Upper lobe of left lung (tissue), 6 donors: ENCODE results near the gene DDA1. TPM values are rescaled to one million over a fixed set of nuclear protein-coding genes. Genes with fewer than 3 reads are reported as not detected.

Experiments used
- ATAC-seq, 2 donors: fragments of 200-7000 bp; cut with Tn5 transposase; one replicate each; pipeline ENCODE4 v1.9.1; 2022; ENCODE audit warnings: mild to moderate bottlenecking in 2 of 2, moderate library complexity in 2 of 2; ENCODE audit not compliant: low FRiP score in 2 of 2
- DNase-seq, 2 donors: peaks; one replicate each; pipeline ENCODE4 v3.0.0-alpha.2; 2019 to 2020
- H3K27ac ChIP-seq, 4 donors: fragments of 200-600 bp; sonication (generic); one replicate each; pipeline ENCODE4 v1.5.1; 2016 to 2019
- H3K27me3 ChIP-seq, 4 donors: fragments of 200-600 bp; sonication (generic); one replicate each; pipeline ENCODE4 v1.5.1; 2017 to 2019
- H3K36me3 ChIP-seq, 4 donors: fragments of 200-600 bp; sonication (generic); one replicate each; pipeline ENCODE4 v1.5.1; 2016 to 2019
- H3K4me1 ChIP-seq, 4 donors: fragments of 200-600 bp; sonication (generic); one replicate each; pipeline ENCODE4 v1.5.1; 2018 to 2019
- H3K4me3 ChIP-seq, 4 donors: fragments of 200-600 bp; sonication (generic); one replicate each; pipeline ENCODE4 v1.5.1; 2017 to 2019; ENCODE audit warnings: mild to moderate bottlenecking in 2 of 4, moderate library complexity in 1 of 4
- H3K9me3 ChIP-seq, 4 donors: fragments of 200-600 bp; sonication (generic); one replicate each; pipeline ENCODE4 v1.5.1; 2018 to 2019
- EP300 ChIP-seq, 4 donors: sonication (generic); formaldehyde crosslinking; IDR thresholded peaks; one replicate each; pipeline ENCODE4 v1.5.1; 2017; ENCODE audit warnings: antibody characterized with exemption in 4 of 4, control low read depth in 2 of 4
- POLR2A ChIP-seq, 4 donors: fragments of 450-650 bp; IDR thresholded peaks; one replicate each; pipeline ENCODE4 v1.5.1; 2016 to 2017; ENCODE audit warnings: antibody characterized with exemption in 4 of 4, mild to moderate bottlenecking in 2 of 4
- POLR2AphosphoS5 ChIP-seq, 2 donors: sonication (generic); formaldehyde crosslinking; IDR thresholded peaks; one replicate each; pipeline ENCODE4 v1.5.1; 2017; ENCODE audit warnings: antibody characterized with exemption in 2 of 2
- WGBS, 2 donors: methylation state at CpG; one replicate each; pipeline ENCODE4 v1.1.5; 2017 to 2018; 5-methylcytosine and 5-hydroxymethylcytosine counted together
- total RNA-seq, 6 donors: library from RNA; depleted of rRNA in 4 of 6; stranded (reverse); fragments of >200 nt in 4 of 6; gene quantifications; one replicate each; pipeline versions ENCODE4 v1.1.0 to v1.2.1, GENCODE V29; 2016 to 2021
- TF ChIP-seq, protein P1 (sequence below), 6 experiments: fragments of 450-650 bp in 4 of 6; fragments of 200-600 bp in 2 of 6; sonication (generic) in 2 of 6; IDR thresholded peaks; one replicate each; pipeline ENCODE4 v1.5.1; 2016 to 2019; ENCODE audit warnings: antibody characterized with exemption in 6 of 6
- donor health status: DM: no; HTN: no; CAD: no; lungs with moderate emphysema.
- donor health status: DM: no; HTN: yes; CAD: no; lungs with severe emphysema.

Gene DDA1
- total RNA-seq, 6 donors from 2014 or later: 11.5 to 42.8 (median 28.4) TPM

DNA sequence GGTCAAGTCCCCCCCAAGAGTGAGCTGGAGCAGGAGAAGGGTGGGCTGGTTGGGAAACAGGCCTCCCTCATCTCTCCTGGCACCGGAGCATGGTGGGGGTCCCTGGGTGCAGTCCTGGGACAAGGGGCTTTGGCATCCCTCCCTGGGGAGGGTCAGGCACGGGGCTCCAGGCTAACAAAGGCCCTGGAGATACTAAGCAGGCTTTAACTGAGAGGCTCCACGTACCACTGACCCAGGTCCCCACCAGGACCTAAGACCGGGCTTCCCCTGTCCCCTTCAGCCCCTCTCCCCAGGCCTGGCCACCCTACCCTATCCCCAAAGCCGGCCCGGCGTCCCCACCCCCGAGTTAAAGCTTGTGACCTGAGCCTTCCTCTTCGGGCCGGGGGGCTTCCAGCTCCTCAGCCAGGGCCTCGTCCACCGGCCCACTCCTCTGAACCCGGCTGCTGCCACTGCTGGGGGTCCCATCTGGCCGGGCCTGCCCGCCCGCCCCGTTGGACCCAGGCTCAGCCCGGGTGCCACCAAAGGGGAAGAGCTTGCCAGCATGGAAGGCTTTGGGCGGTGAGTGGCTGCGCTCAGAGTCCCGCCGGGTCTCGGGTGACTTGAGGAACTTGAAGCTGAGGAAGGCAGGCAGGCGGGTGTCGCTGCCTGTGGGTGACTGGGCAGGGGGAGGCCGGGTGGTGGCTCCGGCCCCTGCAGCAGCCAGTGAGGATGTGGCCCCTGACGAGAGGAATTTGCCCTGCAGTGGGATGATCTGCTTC is 15.2 kb downstream of the DDA1 start:
- Histone ChIP-seq H3K9me3 (no peaks in the 10 kb centered on the region), H3K27ac (peak overlapping the region in 1 of 4 donors; percentile 12), H3K36me3 (peaks cover 12 to 28% (median 23%) of the 10 kb centered on the region in 4 donors), H3K4me3 (no peak overlapping the region), H3K27me3 (peaks cover 0 to 9% (median 2%) of the 10 kb centered on the region in 4 donors), H3K4me1 (peaks cover 8 to 26% (median 13%) of the 10 kb centered on the region in 4 donors)
- DNase-seq (no peak), ATAC-seq (no peak)
- WGBS, 2 donors: 87 to 89% methylated on average over 18 to 28 of the region's 28 CpGs
- TF ChIP-seq POLR2AphosphoS5 (IDR thresholded peaks at IDR 0.05): no peak
- TF ChIP-seq, protein P1, sequence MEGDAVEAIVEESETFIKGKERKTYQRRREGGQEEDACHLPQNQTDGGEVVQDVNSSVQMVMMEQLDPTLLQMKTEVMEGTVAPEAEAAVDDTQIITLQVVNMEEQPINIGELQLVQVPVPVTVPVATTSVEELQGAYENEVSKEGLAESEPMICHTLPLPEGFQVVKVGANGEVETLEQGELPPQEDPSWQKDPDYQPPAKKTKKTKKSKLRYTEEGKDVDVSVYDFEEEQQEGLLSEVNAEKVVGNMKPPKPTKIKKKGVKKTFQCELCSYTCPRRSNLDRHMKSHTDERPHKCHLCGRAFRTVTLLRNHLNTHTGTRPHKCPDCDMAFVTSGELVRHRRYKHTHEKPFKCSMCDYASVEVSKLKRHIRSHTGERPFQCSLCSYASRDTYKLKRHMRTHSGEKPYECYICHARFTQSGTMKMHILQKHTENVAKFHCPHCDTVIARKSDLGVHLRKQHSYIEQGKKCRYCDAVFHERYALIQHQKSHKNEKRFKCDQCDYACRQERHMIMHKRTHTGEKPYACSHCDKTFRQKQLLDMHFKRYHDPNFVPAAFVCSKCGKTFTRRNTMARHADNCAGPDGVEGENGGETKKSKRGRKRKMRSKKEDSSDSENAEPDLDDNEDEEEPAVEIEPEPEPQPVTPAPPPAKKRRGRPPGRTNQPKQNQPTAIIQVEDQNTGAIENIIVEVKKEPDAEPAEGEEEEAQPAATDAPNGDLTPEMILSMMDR (IDR thresholded peaks at IDR 0.05): no peak
- no peak for TF ChIP-seq EP300 (IDR thresholded peaks at IDR 0.05)
- no peak for TF ChIP-seq POLR2A (IDR thresholded peaks at IDR 0.05)

DNA sequence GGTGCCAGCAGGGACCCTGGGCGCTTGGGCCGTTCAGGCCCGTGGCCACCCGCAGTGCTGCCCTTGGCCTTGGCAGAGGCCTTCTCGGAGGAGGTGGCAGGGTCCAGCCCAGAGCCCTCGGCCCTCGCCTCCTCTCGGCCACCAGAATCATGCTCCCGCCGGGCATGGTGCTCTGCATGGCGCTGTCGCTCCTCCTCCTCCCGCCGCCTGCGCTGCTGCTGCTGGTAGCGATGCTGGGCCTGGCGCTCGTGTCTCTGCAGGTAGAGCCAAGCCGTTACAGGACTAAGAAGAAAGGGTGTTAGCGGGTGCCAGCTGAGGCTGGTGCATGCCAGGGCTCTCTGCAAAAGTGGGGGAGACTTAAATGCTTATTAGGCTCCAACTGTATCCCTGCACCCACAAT is 15.8 kb downstream of the DDA1 start:
- no peak overlapping the region for H3K27ac ChIP-seq
- peaks cover 7 to 22% (median 17%) of the 10 kb centered on the region in 4 donors for H3K36me3 ChIP-seq
- DNase-seq (no peak), ATAC-seq (no peak)
- 96 to 97% methylated on average over 15 to 20 of the region's 20 CpGs for WGBS, 2 donors
- H3K4me1 ChIP-seq: peaks cover 8 to 27% (median 13%) of the 10 kb centered on the region in 4 donors
- TF ChIP-seq POLR2AphosphoS5 (IDR thresholded peaks at IDR 0.05) (no peak), POLR2A (IDR thresholded peaks at IDR 0.05) (no peak), EP300 (IDR thresholded peaks at IDR 0.05) (no peak)
- TF ChIP-seq, protein P1 (IDR thresholded peaks at IDR 0.05): no peak
- no peaks in the 10 kb centered on the region for H3K9me3 ChIP-seq
- peaks cover 0 to 9% (median 2%) of the 10 kb centered on the region in 4 donors for H3K27me3 ChIP-seq
- H3K4me3 ChIP-seq: no peak overlapping the region

DNA sequence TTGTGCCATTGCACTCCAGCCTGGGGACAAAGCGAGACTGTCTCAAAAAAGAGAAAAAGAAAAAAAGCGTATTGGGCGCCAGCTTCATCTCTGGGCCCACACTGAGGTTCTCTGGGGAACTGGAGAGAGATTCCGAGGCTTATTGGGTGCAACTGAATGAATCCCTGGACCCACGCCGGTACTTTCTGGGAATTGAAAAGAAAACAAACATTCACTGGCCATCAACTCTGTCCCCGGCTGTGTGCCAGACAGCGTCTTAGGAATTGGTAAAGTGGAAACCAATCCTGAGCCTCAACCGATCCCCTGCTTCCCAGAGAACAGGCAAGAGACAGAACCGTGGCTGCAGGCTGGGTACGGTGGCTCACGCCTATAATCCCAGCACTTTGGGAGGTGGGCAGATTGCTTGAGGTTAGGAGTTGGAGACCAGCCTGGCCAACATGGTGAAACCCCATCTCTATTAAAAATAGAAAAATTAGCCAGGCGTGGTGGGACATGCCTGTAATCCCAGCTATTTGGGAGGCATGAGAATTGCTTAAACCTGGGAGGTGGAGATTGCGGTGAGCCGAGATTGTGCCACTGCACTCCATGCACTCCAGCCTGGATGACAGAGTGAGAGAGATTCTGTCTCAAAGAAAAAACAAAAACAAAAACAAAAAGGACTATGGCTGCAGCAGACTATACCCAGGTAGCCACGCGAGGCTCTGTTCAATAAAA is 16.7 kb downstream of the DDA1 start:
- DNase-seq (no peak), ATAC-seq (no peak)
- H3K4me3 ChIP-seq: no peak overlapping the region
- TF ChIP-seq POLR2AphosphoS5 (IDR thresholded peaks at IDR 0.05): no peak
- TF ChIP-seq EP300 (IDR thresholded peaks at IDR 0.05): no peak
- TF ChIP-seq, protein P1 (IDR thresholded peaks at IDR 0.05): no peak
- H3K9me3 ChIP-seq: no peaks in the 10 kb centered on the region
- H3K27ac ChIP-seq: no peak overlapping the region
- peaks cover 0 to 13% (median 8%) of the 10 kb centered on the region in 4 donors for H3K36me3 ChIP-seq
- 79 to 84% methylated on average over 17 of the region's 17 CpGs for WGBS, 2 donors
- peaks cover 8 to 27% (median 13%) of the 10 kb centered on the region in 4 donors for H3K4me1 ChIP-seq
- H3K27me3 ChIP-seq: peaks cover 0 to 9% (median 2%) of the 10 kb centered on the region in 4 donors

DNA sequence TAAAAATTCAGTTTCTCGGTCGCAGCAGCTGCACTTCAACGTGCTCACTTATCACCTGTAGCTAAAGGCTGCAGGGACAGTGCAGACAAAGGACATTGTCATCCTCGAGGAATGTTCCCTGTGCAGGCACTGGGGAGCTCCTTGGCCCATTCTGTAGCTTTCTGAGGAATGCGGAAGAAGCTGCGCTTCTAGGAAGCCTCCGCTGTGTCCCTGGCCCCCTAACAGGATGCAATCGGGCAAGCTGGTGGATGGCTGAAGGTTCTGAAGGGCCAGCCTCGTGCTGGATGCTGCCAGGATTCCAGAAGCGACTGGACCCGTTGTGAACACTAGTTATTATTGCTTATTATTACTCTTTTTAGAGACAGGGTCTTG is 17.2 kb downstream of the DDA1 start:
- Histone ChIP-seq H3K4me1 (peaks cover 8 to 27% (median 13%) of the 10 kb centered on the region in 4 donors), H3K27ac (no peak overlapping the region), H3K4me3 (no peak overlapping the region), H3K36me3 (peaks cover 0 to 7% (median 5%) of the 10 kb centered on the region in 4 donors), H3K9me3 (no peaks in the 10 kb centered on the region), H3K27me3 (peaks cover 0 to 9% (median 2%) of the 10 kb centered on the region in 4 donors)
- WGBS, 2 donors: 88 to 90% methylated on average over 11 of the region's 11 CpGs
- no peak for ATAC-seq
- no peak for DNase-seq
- TF ChIP-seq POLR2AphosphoS5 (IDR thresholded peaks at IDR 0.05) (no peak), POLR2A (IDR thresholded peaks at IDR 0.05) (no peak), EP300 (IDR thresholded peaks at IDR 0.05) (no peak)
- TF ChIP-seq, protein P1 (IDR thresholded peaks at IDR 0.05): no peak
